PC-9 (cell line): ENCODE results near the gene NECAB3.

Experiments used
- CTCF ChIP-seq: fragments of 200-600 bp; sonication (generic); conservative IDR thresholded peaks from 2 replicates; pipeline ENCODE4 v1.6.1; 2017; ENCODE audit warnings: mixed run types, antibody characterized with exemption, mild to moderate bottlenecking, moderate library complexity
- EZH2 ChIP-seq: fragments of 200-600 bp; sonication (generic); IDR thresholded peaks from 2 replicates; pipeline ENCODE4 v1.8.0; 2017; ENCODE audit warnings: antibody characterized with exemption, low read depth

- TF ChIP-seq CTCF = no peak
- TF ChIP-seq EZH2 = no peak
These were observed 30.1 kb upstream of the NECAB3 start for GRCh38 chr20:33704197-33704924.
